Duodenal mucosa (tissue), 2 donors: ENCODE data around the gene CDH2.
"Not testable (repeated sequence)": the region's sequence is repeated elsewhere in the genome, so short reads cannot be mapped to it uniquely, and the experiment has no call there.

ENCODE experiments used
- H3K27ac ChIP-seq: one replicate; pipeline ENCODE4 v1.7.0; 2013; ENCODE audit warnings: low read depth, low read length
- H3K27me3 ChIP-seq, 2 donors: one replicate each; pipeline ENCODE4 v1.7.0; 2013; ENCODE audit warnings: low read length in 2 of 2, control low read depth in 1 of 2; ENCODE audit not compliant: insufficient read depth in 2 of 2, control insufficient read depth in 1 of 2
- H3K36me3 ChIP-seq, 2 donors: one replicate each; pipeline ENCODE4 v1.7.0; 2013; ENCODE audit warnings: low read length in 2 of 2, control low read depth in 1 of 2; ENCODE audit not compliant: insufficient read depth in 2 of 2, control insufficient read depth in 1 of 2
- H3K4me1 ChIP-seq, 2 donors: one replicate each; pipeline ENCODE4 v1.7.0; 2013; ENCODE audit warnings: low read length in 2 of 2, control low read depth in 1 of 2; ENCODE audit not compliant: insufficient read depth in 2 of 2, control insufficient read depth in 1 of 2
- H3K4me3 ChIP-seq, 2 donors: one replicate each; pipeline ENCODE4 v1.7.0; 2013; ENCODE audit warnings: low read length in 2 of 2, low read depth in 1 of 2
- H3K9ac ChIP-seq, 2 donors: one replicate each; pipeline ENCODE4 v1.7.0; 2013; ENCODE audit warnings: low read length in 2 of 2, low read depth in 1 of 2
- H3K9me3 ChIP-seq, 2 donors: one replicate each; pipeline ENCODE4 v1.7.0; 2013; ENCODE audit warnings: low read length in 2 of 2, control low read depth in 1 of 2; ENCODE audit not compliant: control insufficient read depth in 1 of 2

Gene CDH2

GRCh38 chr18:27906189-27906588 is 270.7 kb downstream of the CDH2 start:
- not testable (repeated sequence) for H3K27ac ChIP-seq, H3K4me3 ChIP-seq, H3K4me1 ChIP-seq, H3K27me3 ChIP-seq, H3K9ac ChIP-seq, H3K36me3 ChIP-seq
- peaks cover 8 to 21% of the 10 kb centered on the region in 2 donors for H3K9me3 ChIP-seq

GRCh38 chr18:27903906-27904305 is 273.0 kb downstream of the CDH2 start:
- peaks cover 4 to 10% of the 10 kb centered on the region in 2 donors for H3K9me3 ChIP-seq
- no peaks in the 10 kb centered on the region for H3K36me3 ChIP-seq
- H3K27me3 ChIP-seq = no peaks in the 10 kb centered on the region
- H3K9ac ChIP-seq = no peak overlapping the region
- no peaks in the 10 kb centered on the region for H3K4me1 ChIP-seq
- H3K27ac ChIP-seq = no peak overlapping the region
- H3K4me3 ChIP-seq = no peak overlapping the region

DNA sequence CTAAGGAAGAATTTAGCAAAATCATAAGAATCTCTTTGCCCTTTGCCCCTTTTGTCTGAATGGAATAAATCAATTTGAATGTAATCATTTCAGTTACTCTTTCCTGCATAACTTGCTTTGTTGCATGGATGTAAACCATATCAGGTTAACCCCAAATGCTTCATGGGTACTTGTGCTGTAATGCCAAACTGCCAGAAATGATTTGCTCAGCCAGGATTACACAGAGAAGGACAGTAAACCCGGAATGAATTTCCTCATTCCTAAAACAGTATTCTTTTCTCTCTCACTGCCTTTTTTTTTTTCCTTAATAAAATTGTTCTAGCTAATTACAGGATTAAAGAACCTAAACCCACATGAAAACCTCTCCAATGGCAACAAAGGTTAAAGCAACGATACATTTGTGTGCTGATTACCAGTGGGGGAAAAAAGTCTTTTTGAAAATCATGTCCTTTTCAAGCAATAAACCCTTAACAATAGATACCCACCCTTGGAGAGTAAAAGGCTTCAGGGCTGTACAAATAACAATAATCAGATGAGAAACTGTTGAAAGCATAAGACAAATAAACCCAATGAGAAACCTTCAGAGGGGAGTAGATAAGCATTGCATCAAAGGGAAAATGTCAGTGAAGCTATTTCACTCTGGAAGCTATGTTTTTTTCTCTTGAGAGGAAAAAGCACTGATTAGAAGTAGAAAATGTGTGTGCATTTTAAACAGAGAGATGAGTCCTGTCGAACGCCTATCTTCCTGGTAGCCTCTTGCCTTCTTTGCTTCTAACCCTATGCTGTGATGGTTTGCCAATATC is 275.3 kb downstream of the CDH2 start:
- H3K9ac ChIP-seq = no peak overlapping the region

More for the DNA sequence above, 275.3 kb downstream of the CDH2 start:
- Histone ChIP-seq H3K4me3 (no peak overlapping the region), H3K9me3 (no peaks in the 10 kb centered on the region), H3K27me3 (no peaks in the 10 kb centered on the region), H3K4me1 (no peaks in the 10 kb centered on the region), H3K27ac (no peak overlapping the region), H3K36me3 (no peaks in the 10 kb centered on the region)
